DMS 273 (cell line): Measurements from ENCODE around the gene TEX2.

ENCODE experiments used
- DNase-seq: peaks from one replicate; lab custom pipeline; 2025; ENCODE audit not compliant: unreplicated experiment; lab: John Stamatoyannopoulos, UW

The TEX2 gene

DNA sequence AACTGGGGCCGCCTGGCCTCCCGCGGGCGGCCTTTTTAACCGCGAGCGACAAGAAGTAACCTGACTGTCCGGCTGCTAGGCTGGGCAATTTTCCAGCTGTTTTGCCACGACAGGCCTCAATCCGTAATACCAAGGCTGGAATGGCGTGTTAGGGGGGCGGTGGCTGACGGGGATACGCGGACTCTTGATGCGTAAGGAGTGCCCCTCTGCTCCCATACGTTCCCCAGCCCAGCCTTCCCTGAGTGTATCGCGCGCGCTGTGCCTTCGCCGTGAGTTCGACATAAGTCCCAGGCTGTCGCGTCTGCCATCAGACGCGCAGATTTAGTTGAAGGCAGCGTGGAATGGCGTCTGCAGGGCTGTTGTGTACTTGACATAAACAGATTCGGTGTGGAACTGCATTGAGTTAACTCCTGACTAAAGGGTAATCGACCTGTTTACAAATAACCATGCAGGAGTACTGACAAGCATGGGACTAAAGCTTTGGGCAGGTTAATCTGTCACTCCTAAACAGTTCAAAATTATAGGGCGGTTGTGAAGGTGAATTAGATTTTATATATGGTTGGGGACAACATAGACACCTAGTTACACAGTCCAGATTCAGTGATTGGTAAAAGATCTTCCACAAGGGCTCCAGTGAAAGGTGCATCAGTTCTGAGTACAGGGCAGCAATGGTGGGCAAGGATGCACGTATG is 116.5 kb downstream of the TEX2 start:
- DNase-seq: peak; percentile 80

DNA sequence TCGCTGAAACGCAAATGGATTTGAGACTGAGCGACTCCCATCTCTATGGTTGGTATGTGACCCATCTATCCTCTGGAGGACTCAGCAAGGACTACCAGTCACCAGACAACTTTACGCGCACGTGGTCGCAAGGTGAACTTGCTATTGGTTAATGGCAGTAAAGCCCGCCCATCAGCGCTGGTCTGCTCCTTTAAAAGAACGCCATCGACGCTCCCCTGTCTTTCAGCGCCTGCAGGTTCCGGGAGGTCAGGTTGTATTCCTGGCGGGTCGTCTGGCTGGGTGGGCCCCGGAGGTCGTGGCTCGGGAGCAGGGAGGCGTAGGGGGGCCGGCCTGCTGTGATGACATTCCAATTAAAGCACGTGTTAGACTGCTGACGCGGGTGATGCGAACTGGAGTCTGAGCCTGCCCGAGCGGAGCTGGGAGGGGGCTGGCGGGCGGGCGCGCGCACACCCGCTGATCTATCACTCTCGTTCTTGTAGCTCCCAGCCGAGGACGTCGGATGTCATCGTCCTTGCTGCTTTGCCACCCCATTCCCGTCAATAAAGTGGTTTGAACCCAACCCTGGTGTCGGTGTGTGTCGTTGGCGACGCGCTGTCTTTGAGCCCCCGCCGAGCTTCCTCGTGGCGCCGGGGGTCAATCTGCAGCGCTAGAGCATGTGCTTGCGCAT is 117.2 kb downstream of the TEX2 start:
- DNase-seq: peak; percentile 99

DNA sequence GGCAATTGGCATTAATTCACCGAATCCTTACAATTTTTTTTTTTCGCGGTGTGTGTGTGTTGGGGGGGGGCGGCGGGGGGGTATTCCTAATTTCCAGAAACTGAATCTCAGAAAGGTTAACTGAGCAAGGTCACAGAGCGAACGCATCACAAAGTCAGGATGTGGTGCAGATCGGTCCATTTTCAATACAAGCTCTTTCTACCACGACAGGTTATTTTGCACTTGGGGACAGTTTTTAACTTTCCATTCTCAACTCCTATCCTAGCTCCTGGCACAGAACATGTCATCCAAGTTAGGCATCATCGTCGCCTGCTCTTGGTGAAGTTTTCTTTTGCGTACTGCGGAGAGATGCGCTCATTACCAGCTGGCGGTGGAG is 117.7 kb downstream of the TEX2 start:
- no peak for DNase-seq

DNA sequence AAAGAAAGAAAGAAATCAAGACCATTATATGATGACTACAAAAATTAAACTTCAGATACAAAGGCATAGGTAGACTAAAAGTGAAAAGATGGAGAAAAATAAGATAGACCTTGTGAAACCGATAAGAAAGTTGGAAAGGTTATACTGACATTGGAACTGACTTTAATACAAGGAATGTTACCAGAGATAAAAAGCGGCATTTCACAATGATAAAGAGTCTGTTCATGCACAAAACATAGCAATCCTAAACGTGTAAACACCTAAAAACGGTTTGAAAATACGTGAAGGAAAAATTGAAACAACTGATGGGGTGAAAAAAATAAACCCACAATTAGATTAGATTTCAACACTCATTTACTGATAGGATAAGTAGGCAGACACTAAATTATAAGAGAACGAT is 123.5 kb downstream of the TEX2 start:
- DNase-seq: no peak

DNA sequence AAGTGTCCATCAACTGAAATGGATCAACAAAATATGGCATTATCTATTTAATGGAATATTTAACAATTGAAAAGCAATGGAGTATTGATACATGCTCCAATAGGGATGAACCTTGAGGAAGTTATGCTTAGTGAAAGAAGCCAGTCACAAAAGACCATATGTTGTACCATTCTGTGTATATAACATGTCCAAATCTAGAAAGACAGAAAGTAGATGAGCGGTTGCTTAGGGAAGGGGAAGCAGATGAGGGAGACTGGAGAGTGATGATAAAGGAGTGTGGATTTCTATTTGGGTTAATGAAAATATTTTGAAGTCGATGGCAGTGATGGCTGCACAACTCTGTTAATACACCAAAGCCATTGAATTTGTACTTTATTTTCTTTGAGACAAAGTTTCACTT is 124.6 kb downstream of the TEX2 start:
- DNase-seq: no peak

DNA sequence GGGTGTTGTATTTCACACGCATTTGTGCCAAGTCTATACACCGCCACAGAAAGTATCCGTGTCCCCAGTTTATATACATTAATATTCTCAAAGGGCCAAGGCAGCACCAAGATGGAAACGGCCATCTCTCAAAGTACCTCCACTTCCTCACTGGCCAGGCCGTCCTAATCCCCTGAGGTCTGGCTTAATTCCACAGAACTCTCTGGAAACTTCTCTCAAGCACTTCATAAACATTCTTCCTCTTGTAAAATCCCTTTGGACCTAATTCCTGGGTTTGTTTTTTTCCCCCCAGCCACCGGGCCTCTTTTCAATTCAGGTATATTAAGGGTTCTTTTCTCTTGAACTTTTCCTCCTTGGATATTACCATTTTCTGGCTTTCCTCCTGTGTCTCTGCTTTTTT is 128.1 kb downstream of the TEX2 start:
- DNase-seq: no peak

DNA sequence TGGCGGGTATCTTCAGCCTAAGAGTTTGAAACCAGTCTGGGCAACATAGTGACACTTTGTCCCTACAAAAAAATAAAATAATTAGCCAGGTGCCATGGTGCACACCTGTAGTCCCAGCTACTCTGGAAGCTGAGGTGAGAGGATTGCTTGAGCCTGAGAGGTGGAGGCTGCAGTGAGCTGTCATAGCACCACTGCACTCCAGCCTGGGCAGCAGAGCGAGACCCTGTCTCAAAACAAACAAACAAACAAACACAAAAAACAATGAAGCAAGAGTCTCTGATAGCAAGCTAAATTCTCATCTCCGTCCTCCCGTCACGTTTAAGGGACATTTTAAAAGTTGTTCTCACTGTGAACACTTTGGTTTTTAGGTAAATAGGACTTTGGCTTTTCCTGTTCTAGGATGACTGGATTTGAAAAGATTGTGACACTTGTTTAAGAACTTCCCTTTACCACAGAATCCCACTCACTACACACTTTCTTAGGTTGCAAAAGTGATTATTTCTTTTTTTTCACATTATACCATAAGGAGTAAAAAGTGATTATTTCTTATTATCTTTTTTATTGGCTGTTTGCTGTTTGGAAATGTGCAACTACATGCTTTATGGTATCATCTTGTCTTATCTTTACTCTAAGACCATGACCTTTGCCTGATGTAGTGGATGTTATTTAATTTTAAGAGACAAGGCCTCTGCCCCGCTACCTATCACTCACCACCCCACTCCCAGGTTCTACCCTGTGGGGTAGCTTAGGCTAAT is 128.7 kb downstream of the TEX2 start:
- DNase-seq: no peak

DNA sequence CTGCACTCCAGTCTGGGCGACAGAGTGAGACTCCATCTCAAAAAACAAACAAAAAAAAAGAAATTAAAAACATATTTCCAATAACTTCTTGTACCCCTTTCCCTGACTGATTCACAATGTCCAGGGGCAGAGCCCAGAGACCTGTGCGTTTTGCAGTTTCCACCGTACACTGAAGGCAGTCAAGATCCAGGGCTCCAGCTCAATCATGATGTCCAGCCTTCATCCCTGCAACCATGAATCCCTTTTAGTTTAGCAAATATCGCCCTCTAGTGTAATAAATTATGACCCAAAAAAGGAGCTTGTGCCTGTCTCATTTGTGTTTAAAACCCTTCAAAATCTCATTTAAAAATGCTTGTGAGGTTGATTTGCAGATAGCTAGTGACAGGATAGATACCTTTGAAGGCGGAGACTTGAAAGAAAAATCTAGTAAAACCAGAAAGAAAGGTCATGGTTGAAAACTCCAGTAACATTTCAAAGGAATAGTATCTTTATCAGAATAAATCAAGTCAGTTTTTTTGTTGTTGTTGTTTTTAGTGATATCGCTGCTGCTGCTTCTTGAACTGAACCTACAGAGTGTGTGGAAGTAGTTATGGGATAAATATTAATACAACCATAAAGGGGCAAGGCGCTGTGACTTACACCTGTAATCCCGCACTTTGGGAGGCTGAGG is 129.4 kb downstream of the TEX2 start:
- DNase-seq: peak; percentile 86

DNA sequence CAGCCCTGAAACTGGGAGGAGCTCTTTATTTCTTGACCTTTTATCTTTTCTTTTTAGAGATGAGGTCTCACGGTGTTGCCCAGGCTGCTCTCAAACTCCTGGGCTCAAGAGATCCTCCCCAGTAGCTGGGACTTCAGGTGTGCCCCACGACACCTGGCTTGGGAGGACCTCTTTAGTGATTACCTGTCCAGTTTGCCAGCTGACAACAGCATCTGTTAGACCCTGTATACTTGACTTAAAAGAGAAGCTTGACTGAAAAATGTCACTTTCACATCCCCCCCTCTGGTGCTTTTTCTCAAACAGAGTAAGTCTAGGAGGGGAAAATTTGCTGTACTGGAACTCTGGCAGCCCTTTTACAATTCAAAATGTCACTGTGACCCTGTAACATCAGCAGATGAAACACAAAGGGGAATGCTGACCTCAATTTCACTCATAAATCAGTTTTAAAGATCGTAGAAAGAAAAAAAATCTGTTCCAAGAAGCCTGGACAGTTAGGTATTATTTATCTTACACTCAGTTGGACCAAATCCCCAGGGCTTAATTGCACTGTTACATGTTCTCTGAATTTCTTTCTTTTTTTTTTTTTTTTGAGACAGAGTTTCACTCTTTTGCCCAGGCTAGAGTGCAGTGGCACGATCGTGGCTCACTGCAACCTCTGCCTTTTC is 131.3 kb downstream of the TEX2 start:
- DNase-seq: no peak

DNA sequence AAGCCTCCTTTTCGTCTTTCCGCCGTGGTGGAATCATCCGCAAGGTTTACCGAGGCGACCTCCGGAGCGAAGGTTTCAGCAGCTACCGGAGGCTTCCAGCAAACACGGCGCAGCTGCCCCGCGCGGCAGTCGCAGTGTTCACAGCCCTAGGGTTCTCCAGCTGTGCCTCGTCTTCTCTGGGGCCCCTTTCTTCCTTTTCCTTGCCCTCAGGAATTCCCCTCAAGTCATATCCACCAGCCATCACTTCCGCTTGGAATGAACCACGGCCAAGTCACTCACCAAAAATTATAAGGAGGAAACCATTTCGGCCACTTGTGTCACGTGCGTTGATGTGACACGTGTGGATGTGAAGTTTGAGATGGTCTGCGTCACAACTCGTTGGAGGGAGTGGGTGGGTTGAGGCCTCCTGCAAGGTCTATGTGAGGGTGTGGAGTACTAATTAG is 132.5 kb downstream of the TEX2 start:
- no peak for DNase-seq

DNA sequence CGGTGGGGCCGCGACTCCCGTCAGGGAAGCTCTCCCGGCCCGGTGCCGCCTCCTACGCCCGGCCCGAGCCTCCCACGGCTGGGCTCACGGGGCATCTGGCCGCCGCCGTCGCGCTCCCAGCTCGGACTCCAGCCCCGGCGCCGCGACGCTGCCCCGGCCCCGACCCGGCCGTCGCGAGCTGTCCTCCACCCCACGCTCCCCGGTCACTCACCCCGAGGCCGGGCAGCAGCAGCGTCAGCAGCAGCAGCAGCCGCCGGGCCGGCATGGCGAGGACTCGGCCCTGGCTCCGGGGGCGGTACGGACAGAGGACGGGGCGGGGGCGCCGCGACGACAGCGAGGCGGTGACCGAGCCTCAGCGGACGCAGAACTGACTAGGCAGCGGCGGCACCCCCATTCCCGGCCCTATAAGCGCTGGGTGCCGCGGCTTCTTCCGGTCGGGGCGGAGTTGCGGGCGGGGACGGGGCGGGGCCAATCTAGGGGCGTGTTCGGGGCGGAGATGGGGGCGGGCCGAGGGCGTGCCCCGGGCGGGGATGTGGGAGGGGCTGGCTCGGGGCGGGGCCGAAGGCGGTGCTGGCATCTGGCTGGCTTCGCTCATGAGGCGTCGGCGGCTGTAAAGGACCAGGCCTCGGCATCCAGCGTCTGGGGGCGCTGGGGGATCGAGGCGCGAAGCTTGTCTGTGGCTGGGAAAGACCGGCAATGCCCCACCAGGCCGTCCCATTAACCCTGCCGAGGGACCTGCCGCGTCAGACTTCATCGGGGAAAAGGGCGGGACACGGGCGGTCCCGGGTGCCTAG is 133.1 kb downstream of the TEX2 start, which contains the start of gene ERN1:
Gene ERN1 (minus strand): TSS at position 380 of the 794 bp plus-strand sequence. CDS start 115 bp downstream, at position 265.
- DNase-seq: peak; percentile 97

DNA sequence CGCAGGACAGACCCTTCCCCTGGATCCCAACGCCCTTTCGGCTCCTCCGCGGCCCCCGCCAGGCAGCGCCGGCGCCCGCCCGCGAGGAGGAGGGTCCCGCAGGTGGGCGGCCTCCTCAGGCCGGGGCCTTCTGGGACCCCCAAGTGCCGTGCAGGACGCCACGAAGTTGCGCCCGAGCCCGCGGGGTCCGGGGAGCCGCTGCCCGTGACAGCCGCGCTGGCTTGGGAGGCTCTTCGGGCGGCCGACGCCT is 133.6 kb downstream of the TEX2 start:
- DNase-seq: no peak

DNA sequence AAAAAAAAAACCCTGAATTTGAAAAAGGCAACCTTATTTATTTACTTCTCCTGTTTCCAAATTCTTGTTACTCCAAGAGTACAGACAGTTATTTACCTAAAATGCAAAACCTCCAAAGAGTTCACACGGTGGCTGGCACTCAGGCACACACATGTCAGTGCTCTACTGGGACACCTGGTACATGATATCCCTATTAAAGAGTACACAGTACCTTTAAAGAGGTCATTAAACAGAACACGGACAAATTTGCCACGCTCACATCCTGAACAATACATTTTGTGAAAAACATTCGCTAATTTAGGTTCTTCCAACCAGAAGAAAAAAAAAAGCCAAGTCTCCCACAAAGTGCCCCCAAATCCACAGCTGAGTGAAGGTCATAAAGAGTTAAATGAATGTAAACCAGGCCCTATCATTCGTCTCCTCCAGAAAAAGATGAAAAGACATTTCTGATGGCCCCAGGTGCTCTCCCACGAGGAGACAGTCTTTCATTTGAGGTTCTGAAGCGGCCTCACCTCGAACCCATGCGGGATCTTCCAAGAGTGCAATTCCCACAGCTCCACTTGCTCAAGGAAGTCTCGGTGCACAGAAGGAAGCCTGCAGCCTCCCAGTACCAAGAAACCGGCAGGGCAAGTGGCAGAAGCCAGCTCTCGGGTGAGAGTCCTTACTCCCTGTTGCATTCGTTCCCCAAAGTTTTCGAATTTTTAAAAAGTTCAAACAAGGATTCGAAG is 134.1 kb downstream of the TEX2 start:
- DNase-seq: peak; percentile 62

DNA sequence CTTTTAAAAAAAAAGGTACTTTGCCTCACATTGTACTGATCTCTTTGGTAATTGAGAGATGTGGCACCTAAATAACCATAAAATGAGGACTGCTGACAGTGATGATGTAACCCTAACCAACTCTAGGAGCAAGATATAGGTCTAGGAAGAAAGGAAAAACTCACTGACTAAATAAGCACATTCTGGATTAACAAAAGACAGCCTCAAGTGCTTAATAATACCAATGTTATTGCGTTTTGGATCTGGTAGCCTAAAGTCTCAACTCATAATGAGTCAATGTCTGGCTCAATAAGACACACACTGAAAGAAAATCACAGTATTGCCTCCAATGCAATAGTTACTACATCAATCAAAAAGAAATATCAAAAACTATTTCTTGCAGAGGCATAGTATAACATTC is 136.1 kb downstream of the TEX2 start:
- DNase-seq: no peak

DNA sequence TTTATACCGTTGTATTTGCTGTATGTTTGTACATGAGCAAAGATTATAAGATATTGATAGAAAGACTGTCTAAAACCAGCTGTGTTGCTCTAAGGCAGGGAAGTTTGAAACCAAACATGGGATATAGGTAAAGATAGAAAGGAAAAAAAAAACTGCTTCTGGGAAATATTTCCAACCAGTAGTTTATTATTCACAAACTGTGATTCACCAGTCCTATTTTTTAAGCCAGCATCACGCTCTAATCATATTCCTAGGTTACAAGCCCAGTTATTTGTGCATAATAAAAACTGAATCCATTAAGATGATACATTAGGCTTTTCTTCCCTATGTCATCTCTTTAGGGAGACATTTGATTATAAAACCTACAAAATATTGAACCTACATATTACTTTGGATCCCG is 137.1 kb downstream of the TEX2 start:
- no peak for DNase-seq

DNA sequence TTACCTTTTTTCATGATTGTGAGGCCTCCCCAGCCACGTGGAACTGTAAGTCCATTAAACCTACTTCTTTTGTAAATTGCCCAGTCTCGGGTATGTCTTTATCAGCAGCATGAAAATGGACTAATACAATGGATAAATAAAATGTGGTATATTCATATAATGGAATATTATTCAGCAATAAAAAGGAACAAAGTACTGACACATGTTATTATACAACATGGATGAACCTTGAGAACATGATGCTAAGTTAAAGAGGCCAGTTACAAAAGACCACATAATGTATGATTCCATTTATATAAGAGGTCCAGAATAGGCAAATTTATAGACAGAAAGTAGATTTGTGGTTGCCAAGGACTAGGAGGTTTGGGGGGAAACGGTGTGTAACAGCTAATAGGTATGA is 138.5 kb downstream of the TEX2 start:
- no peak for DNase-seq

DNA sequence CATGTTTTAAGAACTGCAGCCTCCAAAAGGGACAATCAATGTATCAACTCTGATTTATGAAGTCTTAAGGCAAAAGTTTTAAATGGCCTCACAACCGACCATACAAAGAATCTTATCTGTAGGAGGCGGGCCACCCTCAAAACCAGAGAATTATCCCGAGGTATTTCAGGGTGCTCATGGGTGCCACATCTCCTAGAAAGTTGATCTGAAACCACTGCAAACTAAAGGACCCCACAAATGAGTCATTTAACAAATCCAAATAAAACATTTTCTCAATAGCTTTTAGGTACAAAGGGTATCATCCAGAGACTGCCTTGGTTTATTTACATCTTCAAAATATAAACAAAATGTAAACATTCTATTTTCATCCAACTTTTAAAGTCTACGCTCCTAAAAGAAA is 139.9 kb downstream of the TEX2 start:
- no peak for DNase-seq

DNA sequence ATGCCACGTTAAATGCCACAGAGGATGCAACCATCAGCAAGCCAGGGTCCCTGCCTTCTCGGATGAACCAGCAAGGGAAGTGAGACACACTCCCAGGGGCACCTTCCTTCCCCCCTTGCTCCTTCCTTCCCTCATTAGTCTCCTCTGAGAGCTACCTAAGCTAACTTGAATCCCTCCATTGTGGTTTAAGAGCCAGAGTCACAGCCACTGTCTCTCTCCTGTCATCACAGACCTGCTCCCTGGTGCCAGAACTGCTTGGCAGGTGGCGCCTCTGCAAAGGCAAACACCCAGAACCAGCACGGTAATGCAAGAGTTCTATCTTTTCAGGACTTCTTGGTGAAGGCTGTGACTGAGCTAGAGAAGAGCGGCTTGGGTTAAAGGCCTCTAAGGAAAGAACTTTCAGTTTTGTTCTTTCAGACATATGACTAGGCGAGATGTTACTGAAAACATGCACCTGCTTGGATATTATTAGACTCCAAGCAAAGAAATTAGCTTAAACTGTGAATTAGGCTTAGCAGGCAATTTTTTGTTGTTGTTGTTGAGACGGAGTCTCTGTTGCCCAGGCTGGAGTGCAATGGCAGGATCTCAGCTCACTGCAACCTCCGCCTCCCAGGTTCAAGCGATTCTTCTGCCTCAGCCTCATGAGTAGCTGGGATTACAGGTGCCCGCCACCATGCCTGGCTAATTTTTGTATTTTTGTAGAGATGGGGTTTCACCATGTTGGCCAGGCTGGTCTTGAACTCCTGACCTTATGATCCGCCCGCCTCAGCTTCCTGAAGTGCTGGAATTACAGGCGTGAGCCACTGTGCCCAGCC is 141.9 kb downstream of the TEX2 start:
- DNase-seq: peak; percentile 23
